Thyroid gland (tissue), 4 donors: ENCODE data around the gene PPIL1. TPM values are rescaled to one million over a fixed set of nuclear protein-coding genes. Genes with fewer than 3 reads are reported as not detected.
"Not testable (repeated sequence)": the region's sequence is repeated elsewhere in the genome, so short reads cannot be mapped to it uniquely, and the experiment has no call there.

Experiments used
- DNase-seq, 2 donors: peaks; one replicate each; pipeline ENCODE4 v3.0.0-alpha.2; 2019
- H3K27ac ChIP-seq, 3 donors: fragments of 200-600 bp; sonication (generic); 1 replicate in 2 of 3; 2 replicates in 1 of 3; pipeline ENCODE4 v1.5.1; 2016 to 2019; ENCODE audit warnings: mild to moderate bottlenecking in 1 of 3, moderate library complexity in 1 of 3
- H3K27me3 ChIP-seq: fragments of 200-600 bp; sonication (generic); one replicate; pipeline ENCODE4 v1.5.1; 2019
- H3K36me3 ChIP-seq, 2 donors: fragments of 200-600 bp; sonication (generic); one replicate each; pipeline ENCODE4 v1.5.1; 2016 to 2019
- H3K4me1 ChIP-seq, 2 donors: fragments of 200-600 bp; sonication (generic); one replicate each; pipeline ENCODE4 v1.5.1; 2017 to 2019
- H3K4me3 ChIP-seq, 3 donors: fragments of 200-600 bp; sonication (generic); replicated peaks in 1 of 3; 1 replicate in 2 of 3; 2 replicates in 1 of 3; pipeline ENCODE4 v1.5.1; 2016; ENCODE audit warnings: mild to moderate bottlenecking in 1 of 3
- H3K9me3 ChIP-seq: fragments of 200-600 bp; sonication (generic); one replicate; pipeline ENCODE4 v1.5.1; 2017
- POLR2A ChIP-seq, 2 donors: fragments of 450-650 bp; IDR thresholded peaks; one replicate each; pipeline ENCODE4 v1.6.1; 2017; ENCODE audit warnings: antibody characterized with exemption in 2 of 2, mild to moderate bottlenecking in 2 of 2, moderate library complexity in 1 of 2
- WGBS, 2 donors: methylation state at CpG; one replicate each; pipeline ENCODE4 v1.1.5; 2017; 5-methylcytosine and 5-hydroxymethylcytosine counted together
- intact Hi-C: fragments of 100-400 bp; cut with DNase I; formaldehyde crosslinking; loops from one replicate; pipeline ENCODE4 v1.15.1; 2023
- total RNA-seq, 4 donors: library from RNA; depleted of rRNA; stranded (reverse); fragments of >200 nt; gene quantifications; one replicate each; pipeline ENCODE4 v1.2.3, GENCODE V29; 2016
- TF ChIP-seq, protein P1 (sequence below), 6 experiments: fragments of 200-600 bp in 3 of 6; fragments of 450-650 bp in 3 of 6; sonication (generic) in 3 of 6; IDR thresholded peaks; one replicate each; pipeline ENCODE4 v1.5.1; 2016 to 2019; ENCODE audit warnings: antibody characterized with exemption in 6 of 6, mild to moderate bottlenecking in 2 of 6, inconsistent platforms in 1 of 6, moderate library complexity in 1 of 6

The PPIL1 gene
- total RNA-seq, 4 donors from 2014 or later: 35.3 to 69.4 (median 44.3) TPM

DNA sequence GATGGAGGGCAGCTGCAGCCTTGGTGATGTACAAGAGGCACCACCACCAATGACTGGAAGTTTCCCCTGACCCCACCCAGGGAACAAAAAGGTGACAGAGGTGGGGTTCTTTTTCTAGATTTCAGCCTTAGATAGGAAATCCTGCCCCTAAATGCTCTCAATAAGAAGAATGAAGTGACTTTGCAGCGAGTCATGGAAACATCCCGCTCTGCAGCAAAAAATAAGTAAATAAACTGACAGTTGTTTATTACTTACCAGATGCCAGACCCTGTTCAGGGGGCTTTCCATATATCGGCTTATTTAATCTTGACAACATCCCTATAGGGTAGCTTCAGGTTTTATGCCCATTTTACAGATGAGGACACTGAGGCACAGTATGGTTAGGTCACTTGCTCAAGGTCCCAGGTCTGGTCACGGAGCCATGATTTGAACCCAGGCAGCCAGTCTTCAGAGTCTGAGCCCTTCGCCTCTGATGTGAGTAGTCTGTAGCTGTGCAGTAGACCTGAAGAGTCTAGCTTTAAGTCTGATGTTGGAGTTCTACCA, 30.3 kb upstream of the PPIL1 start:
- no peak for TF ChIP-seq POLR2A (IDR thresholded peaks at IDR 0.05)
- TF ChIP-seq, protein P1, sequence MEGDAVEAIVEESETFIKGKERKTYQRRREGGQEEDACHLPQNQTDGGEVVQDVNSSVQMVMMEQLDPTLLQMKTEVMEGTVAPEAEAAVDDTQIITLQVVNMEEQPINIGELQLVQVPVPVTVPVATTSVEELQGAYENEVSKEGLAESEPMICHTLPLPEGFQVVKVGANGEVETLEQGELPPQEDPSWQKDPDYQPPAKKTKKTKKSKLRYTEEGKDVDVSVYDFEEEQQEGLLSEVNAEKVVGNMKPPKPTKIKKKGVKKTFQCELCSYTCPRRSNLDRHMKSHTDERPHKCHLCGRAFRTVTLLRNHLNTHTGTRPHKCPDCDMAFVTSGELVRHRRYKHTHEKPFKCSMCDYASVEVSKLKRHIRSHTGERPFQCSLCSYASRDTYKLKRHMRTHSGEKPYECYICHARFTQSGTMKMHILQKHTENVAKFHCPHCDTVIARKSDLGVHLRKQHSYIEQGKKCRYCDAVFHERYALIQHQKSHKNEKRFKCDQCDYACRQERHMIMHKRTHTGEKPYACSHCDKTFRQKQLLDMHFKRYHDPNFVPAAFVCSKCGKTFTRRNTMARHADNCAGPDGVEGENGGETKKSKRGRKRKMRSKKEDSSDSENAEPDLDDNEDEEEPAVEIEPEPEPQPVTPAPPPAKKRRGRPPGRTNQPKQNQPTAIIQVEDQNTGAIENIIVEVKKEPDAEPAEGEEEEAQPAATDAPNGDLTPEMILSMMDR (IDR thresholded peaks at IDR 0.05): no peak
- H3K36me3 ChIP-seq: peaks cover 18 to 23% of the 10 kb centered on the region in 2 donors
- no peak overlapping the region for H3K4me3 ChIP-seq
- no peaks in the 10 kb centered on the region for H3K27me3 ChIP-seq
- H3K27ac ChIP-seq: peak overlapping the region in 2 of 3 donors; percentile 85 to 91
- 94 to 97% methylated on average over 5 of the region's 5 CpGs for WGBS, 2 donors
- H3K4me1 ChIP-seq: peaks cover 39 to 42% of the 10 kb centered on the region in 2 donors
- intact Hi-C loops: no loop called here
- no peaks in the 10 kb centered on the region for H3K9me3 ChIP-seq
- no peak for DNase-seq

- TF ChIP-seq, protein P1 (IDR thresholded peaks at IDR 0.05): no peak
- no peak for TF ChIP-seq POLR2A (IDR thresholded peaks at IDR 0.05)
- H3K9me3 ChIP-seq: no peaks in the 10 kb centered on the region
- intact Hi-C loops: no loop called here
- H3K4me3 ChIP-seq: no peak overlapping the region
- H3K27ac ChIP-seq: no peak overlapping the region
- H3K4me1 ChIP-seq: peaks cover 39 to 42% of the 10 kb centered on the region in 2 donors
- H3K27me3 ChIP-seq: no peaks in the 10 kb centered on the region
- no peak for DNase-seq
- peaks cover 23 to 29% of the 10 kb centered on the region in 2 donors for H3K36me3 ChIP-seq
- 90 to 92% methylated on average over 4 of the region's 4 CpGs for whole genome bisulfite sequencing, 2 donors
Measured at GRCh38 chr6:36904114-36904513, 29.5 kb upstream of the PPIL1 start.

DNA sequence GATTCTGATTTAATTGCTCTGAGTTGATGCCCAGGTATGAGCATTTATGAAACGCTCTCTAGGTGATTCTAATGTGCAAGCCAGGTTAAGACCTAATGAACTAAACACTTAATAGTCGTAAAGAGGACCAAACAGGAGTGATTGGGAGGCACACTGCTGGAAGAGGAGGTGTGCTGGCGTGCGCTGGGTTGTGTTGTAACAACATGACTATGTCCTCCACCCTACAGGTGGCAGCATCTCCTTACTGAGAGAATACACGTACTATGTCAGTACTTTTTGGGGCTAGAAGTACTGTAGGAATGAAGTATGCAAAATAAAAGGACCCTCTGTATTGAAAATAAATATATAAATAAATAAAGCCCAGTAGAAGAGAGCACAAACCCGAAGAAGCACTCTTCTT, 23.0 kb upstream of the PPIL1 start:
- H3K4me1 ChIP-seq: peaks cover 0 to 3% of the 10 kb centered on the region in 2 donors
- TF ChIP-seq POLR2A (IDR thresholded peaks at IDR 0.05): no peak
- TF ChIP-seq, protein P1 (IDR thresholded peaks at IDR 0.05): peak in 3 of 6 experiments; percentile 26 to 41 (median 27)
- no peaks in the 10 kb centered on the region for H3K9me3 ChIP-seq
- peaks cover 22 to 26% of the 10 kb centered on the region in 2 donors for H3K36me3 ChIP-seq
- DNase-seq: peak; percentile 32 to 46
- no peaks in the 10 kb centered on the region for H3K27me3 ChIP-seq
- H3K27ac ChIP-seq: no peak overlapping the region
- 80 to 81% methylated on average over 6 of the region's 6 CpGs for WGBS, 2 donors
- intact Hi-C loops: no loop called here
- no peak overlapping the region for H3K4me3 ChIP-seq

DNA sequence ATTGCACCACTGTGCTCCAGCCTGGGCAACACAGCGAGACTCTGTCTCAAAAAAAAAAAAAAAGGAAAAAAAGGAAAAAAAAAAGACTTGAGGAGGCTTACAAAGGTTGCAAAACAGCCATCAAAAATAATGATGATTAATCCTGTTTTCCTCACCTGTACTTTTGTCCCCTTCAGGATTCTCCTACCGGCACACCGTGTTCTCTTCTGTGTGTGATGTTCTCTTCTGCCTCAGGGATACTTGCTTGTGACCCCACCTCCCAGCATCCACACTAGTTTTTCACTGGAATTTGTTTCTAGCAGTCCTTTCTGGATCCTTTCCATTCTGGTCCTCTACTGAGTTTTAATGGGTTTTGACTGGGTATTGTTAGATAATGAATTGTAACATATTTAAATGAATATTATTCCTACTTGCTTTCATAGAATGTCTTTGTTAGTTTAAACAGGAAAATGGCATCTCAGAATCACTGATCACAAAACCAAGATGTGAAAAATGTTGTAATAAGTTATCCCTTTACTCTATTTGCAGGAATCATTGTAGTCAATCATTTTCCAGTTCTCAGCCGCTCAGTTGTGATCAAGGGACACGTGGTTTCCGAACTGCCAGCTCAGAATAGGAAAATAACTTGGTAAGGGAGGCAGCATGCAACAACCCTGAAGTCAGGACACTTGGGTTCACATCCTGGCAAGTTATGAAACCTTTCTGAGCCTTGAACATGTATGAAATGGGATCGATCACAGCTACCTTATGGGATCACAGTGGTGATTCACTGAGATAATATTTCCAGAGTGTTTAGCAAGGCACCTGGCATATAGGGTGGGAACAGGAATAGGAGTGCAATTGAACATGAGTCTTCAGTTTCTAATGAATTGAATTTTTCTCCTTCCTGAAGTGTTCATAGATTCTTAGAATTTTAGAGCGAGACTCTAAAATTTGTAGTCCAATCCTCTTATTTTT, 19.7 kb upstream of the PPIL1 start:
- H3K27ac ChIP-seq: no peak overlapping the region
- WGBS, 2 donors: 94% methylated on average over 8 of the region's 8 CpGs
- TF ChIP-seq, protein P1 (IDR thresholded peaks at IDR 0.05): no peak
- TF ChIP-seq POLR2A (IDR thresholded peaks at IDR 0.05): no peak

DNA sequence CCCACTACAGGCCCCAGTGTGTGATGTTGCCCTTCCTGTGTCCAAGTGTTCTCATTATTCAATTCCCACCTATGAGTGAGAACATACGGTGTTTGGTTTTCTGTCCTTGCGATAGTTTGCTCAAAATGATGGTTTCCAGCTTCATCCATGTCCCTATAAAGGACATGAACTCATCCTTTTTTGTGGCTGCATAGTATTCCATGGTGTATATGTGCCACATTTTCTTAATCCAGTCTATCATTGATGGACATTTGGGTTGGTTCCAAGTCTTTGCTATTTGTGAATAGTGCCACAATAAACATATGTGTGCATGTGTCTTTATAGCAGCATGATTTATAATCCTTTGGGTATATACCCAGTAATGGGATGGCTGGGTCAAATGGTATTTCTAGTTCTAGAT, 16.6 kb upstream of the PPIL1 start:
- peaks cover 5 to 10% of the 10 kb centered on the region in 2 donors for H3K4me1 ChIP-seq
- H3K27me3 ChIP-seq, H3K36me3 ChIP-seq, H3K27ac ChIP-seq, H3K4me3 ChIP-seq, DNase-seq, H3K9me3 ChIP-seq, intact Hi-C loops: not testable (repeated sequence)
- 97 to 100% methylated on average over 2 of the region's 2 CpGs for WGBS, 2 donors

More for the DNA sequence above, 19.7 kb upstream of the PPIL1 start:
- intact Hi-C loops: no loop called here
- Histone ChIP-seq H3K36me3 (peaks cover 0 to 2% of the 10 kb centered on the region in 2 donors), H3K4me3 (no peak overlapping the region), H3K9me3 (no peaks in the 10 kb centered on the region), H3K27me3 (no peaks in the 10 kb centered on the region), H3K4me1 (peaks cover 0 to 5% of the 10 kb centered on the region in 2 donors)
- DNase-seq: no peak
